Inflammatory macrophage (primary cell): ENCODE results near the gene SEPHS2.
"Not testable (repeated sequence)": the region's sequence is repeated elsewhere in the genome, so short reads cannot be mapped to it uniquely, and the experiment has no call there.

Experiments used
- DNase-seq, 2 donors: peaks; one replicate each; pipeline ENCODE4 v3.0.0-alpha.2; 2020 to 2022

SEPHS2 gene

GRCh38 chr16:30461426-30461825 lies 15.8 kb upstream of the SEPHS2 start:
- peak; percentile 18 to 24 for DNase-seq

- no peak for DNase-seq
Observed at GRCh38 chr16:30459456-30459855, 13.8 kb upstream of the SEPHS2 start.

- peak; percentile 86 to 96 for DNase-seq
Observed at GRCh38 chr16:30458561-30459394, 13.1 kb upstream of the SEPHS2 start.

GRCh38 chr16:30457743-30458560 lies 12.3 kb upstream of the SEPHS2 start:
- no peak for DNase-seq

GRCh38 chr16:30457256-30457655 lies 11.6 kb upstream of the SEPHS2 start:
- no peak for DNase-seq

GRCh38 chr16:30456302-30456701 lies 10.6 kb upstream of the SEPHS2 start:
- DNase-seq = no peak

GRCh38 chr16:30452709-30453580 lies 7.3 kb upstream of the SEPHS2 start:
- DNase-seq = not testable (repeated sequence)

- no peak for DNase-seq
Observed at GRCh38 chr16:30449116-30449435, 3.4 kb upstream of the SEPHS2 start.

GRCh38 chr16:30447512-30448226 lies 2.0 kb upstream of the SEPHS2 start:
- DNase-seq = no peak

GRCh38 chr16:30446203-30446595 lies 525 bp upstream of the SEPHS2 start:
- DNase-seq = no peak

GRCh38 chr16:30445149-30445407 lies 596 bp downstream of the SEPHS2 start:
- no peak for DNase-seq

- no peak for DNase-seq
Observed at GRCh38 chr16:30444231-30445148, 1.2 kb downstream of the SEPHS2 start.

- peak; percentile 58 to 65 for DNase-seq
Observed at GRCh38 chr16:30443631-30444030, 2.0 kb downstream of the SEPHS2 start.

GRCh38 chr16:30439720-30440348 lies 5.8 kb downstream of the SEPHS2 start:
- DNase-seq = peak; percentile 75 to 79

GRCh38 chr16:30438835-30439234 lies 6.8 kb downstream of the SEPHS2 start:
- no peak for DNase-seq

GRCh38 chr16:30437511-30438046 lies 8.1 kb downstream of the SEPHS2 start:
- DNase-seq = no peak

GRCh38 chr16:30434852-30435251 lies 10.8 kb downstream of the SEPHS2 start:
- no peak for DNase-seq

- no peak for DNase-seq
Observed at GRCh38 chr16:30430428-30430970, 15.2 kb downstream of the SEPHS2 start.

GRCh38 chr16:30429678-30430427 lies 15.8 kb downstream of the SEPHS2 start, which contains the start of gene DCTPP1:
TSS of gene DCTPP1 (minus strand) at chr16:30430030. CDS start at chr16:30429980, 50 bp downstream.
- DNase-seq = peak; percentile 97 to 98

- DNase-seq = no peak
Observed at GRCh38 chr16:30429418-30429677, 16.3 kb downstream of the SEPHS2 start.
